Astrocyte of the spinal cord (primary cell): Measurements from ENCODE around the gene ZMYND10.
"Not testable (repeated sequence)": the region's sequence is repeated elsewhere in the genome, so short reads cannot be mapped to it uniquely, and the experiment has no call there.

Experiments used
- DNase-seq: peaks from one replicate; pipeline ENCODE4 v3.0.0; 2011; ENCODE audit warnings: low read depth, low spot score
- H3K4me3 ChIP-seq: 2 replicates; pipeline ENCODE4 v1.5.1; 2011; ENCODE audit warnings: low read depth, mild to moderate bottlenecking, low read length, moderate library complexity
- CTCF ChIP-seq: IDR thresholded peaks from 2 replicates; pipeline ENCODE4 v1.5.1; 2012; ENCODE audit warnings: low read depth, mild to moderate bottlenecking, low read length, inconsistent platforms
- in situ Hi-C: cut with HindIII; loops from 2 replicates; pipeline ENCODE4 v1.10.0; 2017; ENCODE audit warnings: low sequenced_read_pairs

The ZMYND10 gene

GRCh38 chr3:50318615-50319014, 26.9 kb downstream of the ZMYND10 start:
- DNase-seq = no peak
- TF ChIP-seq CTCF = no peak
- no peak overlapping the region for H3K4me3 ChIP-seq
- in situ Hi-C loops = no loop called here

GRCh38 chr3:50318163-50318562, 27.4 kb downstream of the ZMYND10 start:
- no peak for TF ChIP-seq CTCF
- in situ Hi-C loops = no loop called here
- DNase-seq = no peak
- H3K4me3 ChIP-seq = no peak overlapping the region

GRCh38 chr3:50317300-50317699, 28.2 kb downstream of the ZMYND10 start:
- in situ Hi-C loops = no loop called here
- H3K4me3 ChIP-seq = no peak overlapping the region
- no peak for TF ChIP-seq CTCF
- DNase-seq = no peak

GRCh38 chr3:50316657-50317242, 28.8 kb downstream of the ZMYND10 start:
- in situ Hi-C loops = no loop called here
- no peak overlapping the region for H3K4me3 ChIP-seq
- TF ChIP-seq CTCF = no peak
- peak; percentile 62 for DNase-seq

GRCh38 chr3:50314816-50315215, 30.7 kb downstream of the ZMYND10 start:
- DNase-seq = no peak
- no peak for TF ChIP-seq CTCF
- in situ Hi-C loops = no loop called here
- no peak overlapping the region for H3K4me3 ChIP-seq

GRCh38 chr3:50314342-50314741, 31.2 kb downstream of the ZMYND10 start:
- DNase-seq = no peak
- in situ Hi-C loops = no loop called here
- H3K4me3 ChIP-seq = no peak overlapping the region
- no peak for TF ChIP-seq CTCF

- H3K4me3 ChIP-seq, in situ Hi-C loops, DNase-seq: not testable (repeated sequence)
Measured at GRCh38 chr3:50312041-50312440, 33.5 kb downstream of the ZMYND10 start.
